Measurements from ENCODE around the gene PRKAR1B. TPM values are rescaled to one million over a fixed set of nuclear protein-coding genes. Genes with fewer than 3 reads are reported as not detected.

Gene PRKAR1B
- polyA plus RNA-seq, 3 donors from 2014 or later: 3.0 to 6.1 (median 3.9) TPM

DNA sequence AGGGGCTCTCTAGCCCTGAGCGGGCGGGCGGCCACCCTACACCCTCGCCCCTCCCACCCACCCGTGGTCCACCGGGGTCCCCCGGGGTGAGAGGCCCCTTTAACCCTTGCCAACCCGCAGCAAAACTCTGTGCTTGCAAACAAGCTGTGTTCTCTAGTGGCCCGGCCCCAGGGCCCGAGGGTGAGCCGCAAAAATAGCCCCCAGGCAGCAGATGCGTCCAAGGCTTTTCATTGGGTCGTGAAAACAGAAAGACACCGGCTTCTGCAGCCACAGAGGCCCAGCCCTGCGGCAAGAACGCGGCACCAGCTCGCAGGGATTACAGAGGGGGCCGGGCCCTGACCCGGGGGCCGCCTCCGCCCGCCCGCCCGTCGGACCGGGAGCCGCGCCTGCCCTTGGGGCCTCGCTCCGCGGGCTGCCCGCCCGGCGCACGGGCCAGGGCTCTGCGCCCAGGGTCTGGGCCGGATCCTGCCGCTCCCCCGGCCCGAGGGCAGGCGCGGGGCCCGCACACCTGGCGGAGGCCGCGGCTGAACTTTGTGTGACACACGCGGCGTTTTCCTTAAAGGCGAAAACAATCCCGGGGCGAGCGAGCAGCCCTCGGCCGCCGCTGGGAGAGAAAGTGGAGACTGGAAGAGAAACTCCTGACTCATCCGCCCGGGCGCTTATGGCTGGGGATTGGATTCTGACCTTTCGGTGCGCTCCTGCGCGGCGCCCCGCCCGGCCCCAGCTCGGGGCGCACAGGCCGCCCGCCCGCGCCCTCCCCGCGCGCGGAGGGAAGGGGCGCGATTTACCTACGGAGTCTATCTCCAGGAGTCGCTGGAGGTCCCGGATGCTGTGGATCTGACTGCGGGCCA, 210.2 kb downstream of the PRKAR1B start:
- no peak for DNase-seq
- Mint-ChIP-seq H3K4me1 (peaks cover 5 to 10% of the 10 kb centered on the region in 2 donors), H3K4me3 (no peak overlapping the region), H3K36me3 (no peaks in the 10 kb centered on the region), H3K9me3 (no peaks in the 10 kb centered on the region), H3K27me3 (ENCODE audit: low read depth in 3 of 3) (peaks cover 5 to 18% (median 17%) of the 10 kb centered on the region in 3 donors), H3K27ac (no peak overlapping the region)

DNA sequence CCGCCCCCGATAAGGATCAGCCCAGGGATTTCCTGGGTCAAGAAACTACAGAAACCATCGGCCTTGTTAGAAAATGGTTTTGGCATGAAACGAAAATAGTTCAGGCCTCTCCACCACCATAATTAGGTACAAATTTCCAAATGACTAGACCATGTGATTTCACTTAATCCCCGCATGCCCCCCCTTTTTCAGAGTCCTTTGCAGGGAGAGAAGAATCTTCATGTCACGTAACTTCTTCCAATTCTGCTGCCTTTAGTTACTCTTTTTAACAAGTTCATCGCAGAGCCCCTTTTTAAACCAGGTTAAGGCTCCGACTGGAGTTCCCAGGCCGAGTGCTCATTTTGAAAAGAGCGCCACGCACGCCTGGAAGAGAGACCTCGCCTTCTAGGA, 210.9 kb downstream of the PRKAR1B start:
- H3K27ac Mint-ChIP-seq: no peak overlapping the region
- H3K27me3 Mint-ChIP-seq (ENCODE audit: low read depth in 3 of 3): peaks cover 5 to 18% (median 12%) of the 10 kb centered on the region in 3 donors
- H3K4me3 Mint-ChIP-seq: peak overlapping the region in 1 of 5 donors; percentile 25

DNA sequence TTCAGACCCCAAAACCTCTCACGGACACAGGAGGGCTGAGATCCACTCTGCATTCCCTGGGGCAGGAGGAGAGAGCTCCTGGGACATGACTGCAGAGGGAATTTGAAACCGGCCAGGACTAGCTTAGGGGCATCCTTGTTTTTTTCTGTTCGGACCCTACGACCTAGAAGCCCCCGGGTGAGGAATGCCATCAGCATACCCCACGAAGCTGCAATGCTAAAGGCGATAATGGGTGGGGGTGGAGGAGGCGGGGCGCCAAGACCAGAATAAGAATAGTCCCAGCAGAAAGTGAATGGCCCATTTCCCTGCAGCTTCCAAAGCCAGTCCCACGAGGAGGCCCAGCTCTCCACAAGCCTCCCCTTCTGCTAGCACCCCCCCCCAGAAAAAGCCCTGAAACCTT, 211.5 kb downstream of the PRKAR1B start:
- Mint-ChIP-seq H3K4me1 (peaks cover 5 to 8% of the 10 kb centered on the region in 2 donors), H3K27ac (no peak overlapping the region), H3K4me3 (peak overlapping the region in 1 of 5 donors; percentile 5), H3K27me3 (ENCODE audit: low read depth in 3 of 3) (peaks cover 5 to 18% (median 12%) of the 10 kb centered on the region in 3 donors), H3K9me3 (no peaks in the 10 kb centered on the region), H3K36me3 (no peaks in the 10 kb centered on the region)
- DNase-seq: no peak

More for the DNA sequence above, 210.9 kb downstream of the PRKAR1B start:
- H3K9me3 Mint-ChIP-seq: no peaks in the 10 kb centered on the region
- peaks cover 5 to 8% of the 10 kb centered on the region in 2 donors for H3K4me1 Mint-ChIP-seq
- no peak for DNase-seq
- H3K36me3 Mint-ChIP-seq: no peaks in the 10 kb centered on the region

DNA sequence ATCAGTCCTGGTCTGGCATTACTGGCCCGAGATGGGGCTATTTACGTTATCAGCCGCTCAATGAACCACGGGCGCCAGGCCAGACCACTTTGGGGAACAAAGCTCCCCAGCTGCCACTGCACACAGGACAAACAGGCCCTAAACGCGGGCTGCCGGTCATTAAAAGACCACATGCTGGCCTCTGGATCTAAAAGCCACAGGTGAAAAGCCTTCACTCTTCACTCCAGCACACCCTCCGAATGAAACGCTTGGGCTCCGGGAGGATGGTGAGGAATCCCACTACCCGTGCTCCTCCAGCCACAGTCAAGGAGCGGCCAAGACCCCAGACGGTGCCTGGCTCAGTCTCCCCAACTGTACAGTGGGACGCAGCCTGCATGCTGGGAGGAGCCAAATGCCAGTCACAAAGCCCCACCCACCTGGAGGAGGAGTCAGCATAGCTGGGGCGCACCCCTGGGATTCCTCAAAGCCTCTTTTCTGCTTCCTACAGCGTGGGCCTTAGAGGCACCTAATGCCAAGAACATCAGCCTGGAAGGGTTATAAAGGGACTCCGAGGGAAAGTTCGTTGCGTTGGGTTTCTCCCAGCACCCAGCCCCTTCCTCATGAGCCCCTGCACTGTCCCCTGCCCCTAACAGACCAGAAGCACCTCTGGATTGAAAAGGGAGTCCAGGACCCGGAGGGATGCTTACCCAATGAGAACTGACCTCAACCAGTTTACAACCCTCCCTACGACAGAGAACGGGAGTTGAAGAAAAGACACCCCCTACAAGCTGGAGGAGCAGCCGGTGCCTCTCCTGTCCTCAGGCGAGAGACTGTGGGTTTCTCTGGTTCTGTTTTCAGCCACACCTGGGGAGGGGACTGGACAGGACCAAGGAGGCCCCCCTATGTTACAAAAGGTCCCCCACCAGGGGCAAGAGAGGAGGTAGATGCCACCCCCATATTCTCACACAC, 212.2 kb downstream of the PRKAR1B start:
- Mint-ChIP-seq H3K27ac (no peak overlapping the region), H3K9me3 (no peaks in the 10 kb centered on the region), H3K4me1 (peaks cover 5 to 8% of the 10 kb centered on the region in 2 donors), H3K4me3 (peak overlapping the region in 1 of 5 donors; percentile 5), H3K36me3 (no peaks in the 10 kb centered on the region), H3K27me3 (ENCODE audit: low read depth in 3 of 3) (peaks cover 5 to 18% (median 12%) of the 10 kb centered on the region in 3 donors)
- no peak for DNase-seq

DNA sequence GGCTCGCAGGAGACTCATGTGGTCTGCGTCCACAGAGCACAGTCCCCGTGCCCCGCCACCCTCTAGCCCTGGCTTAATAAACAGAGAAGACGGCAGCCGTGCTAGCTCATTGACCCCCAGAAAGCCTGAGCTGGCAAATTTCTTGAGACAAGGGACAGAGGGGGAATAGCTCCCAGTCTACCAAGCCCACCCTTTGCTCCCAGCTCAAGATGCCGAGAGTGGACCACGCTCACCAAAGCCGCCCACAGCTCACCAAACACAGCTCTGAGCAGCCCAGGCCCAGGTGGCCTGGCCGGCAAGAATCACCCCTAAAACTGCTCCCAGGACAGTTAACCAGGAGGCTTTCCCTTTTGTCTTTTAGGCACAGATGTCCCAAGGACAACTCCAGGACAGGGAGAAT, 212.8 kb downstream of the PRKAR1B start:
- DNase-seq: no peak
- H3K27me3 Mint-ChIP-seq (ENCODE audit: low read depth in 3 of 3): peaks cover 5 to 18% (median 12%) of the 10 kb centered on the region in 3 donors
- peaks cover 5 to 8% of the 10 kb centered on the region in 2 donors for H3K4me1 Mint-ChIP-seq
- no peak overlapping the region for H3K4me3 Mint-ChIP-seq
- no peaks in the 10 kb centered on the region for H3K9me3 Mint-ChIP-seq
- H3K36me3 Mint-ChIP-seq: no peaks in the 10 kb centered on the region
- no peak overlapping the region for H3K27ac Mint-ChIP-seq

DNA sequence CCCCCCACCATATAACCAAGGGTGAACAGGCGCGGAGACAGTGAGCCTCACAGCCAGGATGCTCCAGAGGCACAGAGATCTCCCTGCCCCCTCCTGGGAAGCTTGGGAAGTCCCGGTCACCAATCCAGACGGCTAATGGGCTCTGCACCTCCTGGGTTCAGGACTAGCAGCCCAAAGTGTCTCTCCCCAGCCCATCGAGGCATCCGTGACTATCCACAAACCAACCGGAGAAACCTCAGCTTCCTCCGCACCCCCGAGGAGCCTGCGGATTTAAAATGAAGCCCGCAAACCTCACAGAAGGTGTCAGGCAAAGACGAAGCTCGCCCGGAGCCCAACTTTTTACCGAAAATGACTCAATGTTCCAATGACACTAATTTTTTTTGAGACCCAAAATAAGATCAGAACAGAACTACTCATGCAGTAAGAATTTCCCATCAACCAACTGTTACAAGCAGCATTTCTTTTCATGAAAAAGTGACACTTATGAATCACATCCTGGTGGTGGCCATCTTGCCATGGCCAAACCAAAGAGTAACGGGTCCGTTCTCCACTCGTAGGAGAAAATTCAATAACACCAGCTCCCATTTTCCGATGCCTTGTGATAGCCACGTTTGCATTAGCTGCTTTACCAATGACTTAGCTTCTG, 213.4 kb downstream of the PRKAR1B start:
- Mint-ChIP-seq H3K4me1 (peaks cover 5 to 8% of the 10 kb centered on the region in 2 donors), H3K9me3 (no peaks in the 10 kb centered on the region), H3K36me3 (no peaks in the 10 kb centered on the region), H3K27me3 (ENCODE audit: low read depth in 3 of 3) (peaks cover 5 to 18% (median 12%) of the 10 kb centered on the region in 3 donors), H3K4me3 (peak overlapping the region in 1 of 5 donors; percentile 47), H3K27ac (no peak overlapping the region)
- DNase-seq: peak in 1 of 3 donors; percentile 13

DNA sequence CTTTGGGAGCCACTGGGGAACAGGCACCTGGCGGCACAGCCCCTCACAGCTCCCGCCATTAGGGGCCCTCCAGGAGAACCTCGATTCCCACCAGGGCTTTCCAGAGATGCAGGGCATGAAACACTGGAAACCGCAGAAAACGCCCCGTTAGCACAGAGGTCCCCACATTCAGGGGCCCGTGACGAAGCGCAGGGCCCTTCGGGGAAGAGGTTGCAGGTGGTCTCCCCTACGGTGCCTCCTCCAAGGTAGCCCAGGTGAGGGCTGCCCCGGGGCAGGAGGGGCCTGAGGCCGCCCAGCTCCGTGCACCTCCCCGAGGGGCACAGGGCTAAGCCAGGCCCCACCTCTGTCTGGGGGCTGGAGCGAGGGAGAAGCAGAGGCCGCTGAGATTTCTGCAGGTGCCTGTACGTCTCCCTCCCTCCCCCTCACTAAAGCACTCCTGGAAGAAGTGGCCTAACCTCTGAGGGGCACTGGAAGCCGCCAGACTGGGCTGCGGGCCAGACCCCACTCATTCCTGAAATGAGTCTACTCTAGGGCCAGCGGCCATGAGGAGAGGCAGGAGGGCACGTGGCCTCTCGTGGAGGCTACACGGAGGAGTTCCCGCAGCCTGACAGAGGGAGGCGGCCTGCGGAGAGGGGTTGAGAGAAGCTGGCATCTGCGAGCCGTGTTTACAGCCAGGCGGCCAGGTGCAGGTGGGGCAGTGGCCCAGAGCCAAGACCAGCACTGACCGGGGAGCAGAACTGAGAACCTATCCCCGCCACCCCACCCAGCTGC, 214.4 kb downstream of the PRKAR1B start:
- Mint-ChIP-seq H3K9me3 (no peaks in the 10 kb centered on the region), H3K27me3 (ENCODE audit: low read depth in 3 of 3) (peaks cover 4 to 15% (median 9%) of the 10 kb centered on the region in 3 donors), H3K4me1 (peaks cover 2 to 3% of the 10 kb centered on the region in 2 donors), H3K27ac (no peak overlapping the region), H3K36me3 (no peaks in the 10 kb centered on the region), H3K4me3 (no peak overlapping the region)
- DNase-seq: no peak

DNA sequence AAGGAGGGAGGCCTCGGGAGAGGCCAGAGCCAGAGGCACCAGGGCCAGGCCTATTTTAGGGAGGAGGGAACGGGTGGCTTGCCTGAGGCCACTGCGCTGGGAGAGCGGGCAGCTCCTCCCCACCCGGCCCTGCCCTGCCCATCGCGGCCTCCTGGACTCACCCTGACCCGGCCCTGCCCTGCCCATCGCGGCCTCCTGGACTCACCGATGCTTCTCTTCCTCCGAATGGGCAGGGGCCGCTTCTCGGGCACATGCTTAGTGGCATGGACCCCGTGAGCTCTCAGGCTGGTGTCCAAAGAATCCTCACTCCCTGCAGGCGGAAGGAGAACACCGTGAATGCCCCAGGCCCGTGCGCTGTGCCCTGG, 215.0 kb downstream of the PRKAR1B start:
- H3K4me3 Mint-ChIP-seq: no peak overlapping the region
- DNase-seq: no peak
- peaks cover 4 to 14% (median 7%) of the 10 kb centered on the region in 3 donors for H3K27me3 Mint-ChIP-seq (ENCODE audit: low read depth in 3 of 3)
- no peak overlapping the region for H3K27ac Mint-ChIP-seq
- no peaks in the 10 kb centered on the region for H3K4me1 Mint-ChIP-seq
- no peaks in the 10 kb centered on the region for H3K36me3 Mint-ChIP-seq
- no peaks in the 10 kb centered on the region for H3K9me3 Mint-ChIP-seq

DNA sequence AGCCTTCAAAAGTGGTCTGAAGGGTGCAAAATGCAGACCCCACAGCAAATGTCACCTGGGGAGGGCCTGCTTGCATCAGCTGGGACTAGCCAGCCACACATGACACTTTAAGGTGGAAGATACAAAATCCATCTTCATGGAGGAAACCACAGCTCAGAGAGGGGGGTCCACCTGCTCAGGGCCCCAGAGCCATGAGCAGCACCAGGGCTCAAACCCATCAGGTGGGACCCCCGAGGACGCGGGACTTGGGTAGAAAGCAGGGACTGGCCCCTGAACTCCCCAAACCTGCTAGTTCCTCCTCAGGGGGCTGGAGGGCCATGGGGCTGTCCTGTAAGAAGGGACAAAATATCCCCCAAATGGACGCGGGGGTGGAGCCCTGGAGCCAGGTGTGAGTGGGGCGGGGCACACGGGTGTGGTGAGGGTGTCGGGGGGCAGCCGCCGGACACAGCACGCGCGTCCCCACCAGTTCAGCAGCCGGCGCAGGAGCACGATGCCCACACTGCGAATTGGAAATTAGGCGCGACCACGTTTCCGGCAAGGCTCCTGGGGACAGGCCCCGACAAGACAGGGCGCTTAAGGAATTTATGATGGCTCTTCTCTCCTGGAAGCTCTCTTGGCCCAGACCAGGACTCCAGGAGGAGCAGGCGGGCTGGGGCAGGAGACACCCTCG, 215.5 kb downstream of the PRKAR1B start:
- H3K9me3 Mint-ChIP-seq: no peaks in the 10 kb centered on the region
- no peak overlapping the region for H3K27ac Mint-ChIP-seq
- H3K4me3 Mint-ChIP-seq: no peak overlapping the region
- H3K36me3 Mint-ChIP-seq: no peaks in the 10 kb centered on the region
- no peaks in the 10 kb centered on the region for H3K4me1 Mint-ChIP-seq
- H3K27me3 Mint-ChIP-seq (ENCODE audit: low read depth in 3 of 3): peaks cover 4 to 14% (median 7%) of the 10 kb centered on the region in 3 donors
- no peak for DNase-seq

DNA sequence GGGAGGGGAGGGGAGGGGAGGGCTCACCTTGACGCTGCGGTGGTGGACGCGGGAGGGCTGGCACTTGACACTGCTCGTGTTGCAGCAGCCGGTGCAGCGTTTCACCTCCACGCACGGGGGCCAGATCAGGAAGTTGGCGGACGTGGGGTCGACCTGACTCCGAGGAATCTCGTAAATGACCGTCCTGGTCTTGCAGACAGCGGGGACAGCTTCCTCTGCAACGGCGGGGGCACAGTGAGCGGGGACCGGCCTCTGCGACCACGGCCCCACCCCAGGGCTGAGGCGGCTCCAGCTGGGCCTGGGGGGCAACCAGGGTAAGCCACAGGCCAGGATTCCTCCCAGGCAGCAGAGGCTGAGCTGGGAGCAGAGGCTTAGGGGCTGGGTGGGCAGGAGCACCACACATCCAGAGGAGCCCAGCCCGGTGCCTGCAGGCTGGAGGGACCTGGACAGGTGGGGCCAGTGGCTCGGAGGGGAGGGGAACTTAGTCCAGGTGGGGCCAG, 216.2 kb downstream of the PRKAR1B start:
- Mint-ChIP-seq H3K9me3 (no peaks in the 10 kb centered on the region), H3K27ac (no peak overlapping the region), H3K4me1 (no peaks in the 10 kb centered on the region), H3K36me3 (no peaks in the 10 kb centered on the region), H3K27me3 (ENCODE audit: low read depth in 3 of 3) (peaks cover 2 to 9% (median 5%) of the 10 kb centered on the region in 3 donors), H3K4me3 (no peak overlapping the region)
- no peak for DNase-seq

DNA sequence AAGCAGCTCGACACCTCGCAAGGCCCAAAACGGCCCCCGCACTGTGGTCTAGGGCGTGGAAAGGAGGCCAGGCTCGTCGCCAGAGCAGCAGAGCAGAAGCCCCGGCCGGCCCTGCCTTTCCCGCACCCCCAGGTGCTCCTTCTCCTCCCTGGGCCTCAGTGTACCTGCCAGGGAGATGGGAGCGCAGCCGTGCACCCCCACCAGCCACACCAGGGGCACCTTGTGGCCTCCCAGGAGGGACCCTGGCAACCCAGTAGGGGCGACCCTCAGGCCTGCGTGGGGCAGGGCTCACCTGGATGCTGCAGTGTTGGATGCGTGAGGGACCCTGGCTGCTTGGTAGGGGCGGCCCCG, 217.0 kb downstream of the PRKAR1B start:
- no peak overlapping the region for H3K4me3 Mint-ChIP-seq
- no peak for DNase-seq
- H3K27me3 Mint-ChIP-seq (ENCODE audit: low read depth in 3 of 3): peaks cover 0 to 9% (median 3%) of the 10 kb centered on the region in 3 donors
- H3K27ac Mint-ChIP-seq: no peak overlapping the region
- H3K4me1 Mint-ChIP-seq: no peaks in the 10 kb centered on the region
- no peaks in the 10 kb centered on the region for H3K36me3 Mint-ChIP-seq
- no peaks in the 10 kb centered on the region for H3K9me3 Mint-ChIP-seq

DNA sequence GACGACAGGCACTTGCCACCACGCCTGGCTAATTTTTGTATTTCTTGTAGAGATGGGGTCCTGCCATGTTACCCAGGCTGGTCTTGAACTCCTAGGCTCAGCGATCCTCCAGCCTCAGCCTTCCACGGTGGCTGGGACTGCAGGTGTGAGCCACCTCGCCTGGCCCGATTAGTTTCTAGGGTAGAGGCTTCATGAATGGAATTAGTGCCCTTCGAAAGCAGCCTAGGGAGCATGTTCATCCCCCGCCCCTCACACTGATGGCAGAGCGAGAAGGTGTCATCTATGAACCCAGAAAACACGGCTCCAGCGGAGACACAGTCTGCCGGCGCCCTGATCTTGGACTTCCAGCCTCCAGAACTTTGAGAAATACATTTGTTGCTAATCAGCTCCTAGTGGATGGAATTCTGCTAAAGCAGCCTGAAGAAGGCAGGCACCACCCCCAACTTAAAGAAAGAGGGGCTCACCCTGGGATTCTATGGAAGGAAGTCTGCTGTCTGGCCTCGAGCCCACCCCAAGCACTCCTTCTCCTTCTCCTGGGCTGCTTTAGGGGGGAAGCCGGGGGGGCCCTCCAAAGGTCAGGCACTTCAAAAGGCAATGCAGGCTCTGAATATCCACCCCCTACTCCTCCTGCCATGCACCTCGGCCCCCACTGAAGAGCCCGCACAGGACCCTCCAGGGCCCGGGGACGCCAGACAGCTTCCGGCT, 217.5 kb downstream of the PRKAR1B start:
- Mint-ChIP-seq H3K27me3 (ENCODE audit: low read depth in 3 of 3) (peaks cover 0 to 9% (median 2%) of the 10 kb centered on the region in 3 donors), H3K9me3 (no peaks in the 10 kb centered on the region), H3K4me1 (no peaks in the 10 kb centered on the region), H3K27ac (no peak overlapping the region), H3K36me3 (no peaks in the 10 kb centered on the region), H3K4me3 (no peak overlapping the region)
- no peak for DNase-seq
